H9 (cell line): Measurements from ENCODE around the gene CPAMD8. TPM values are rescaled to one million over a fixed set of nuclear protein-coding genes. Genes with fewer than 3 reads are reported as not detected.

ENCODE experiments used
- DNase-seq: peaks from one replicate; pipeline ENCODE4 v3.0.0-alpha.2; 2017
- H2AFZ ChIP-seq: one replicate; pipeline ENCODE4 v1.6.1; 2013; ENCODE audit warnings: mild to moderate bottlenecking, low read length, control low read depth, moderate library complexity
- H2AK5ac ChIP-seq: 2 replicates; pipeline ENCODE4 v1.6.1; 2013; ENCODE audit warnings: low read length, control low read depth, mixed read lengths; ENCODE audit not compliant: insufficient read length
- H2BK120ac ChIP-seq: one replicate; pipeline ENCODE4 v1.6.1; 2013; ENCODE audit warnings: low read depth, mild to moderate bottlenecking, low read length, control low read depth, inconsistent platforms; ENCODE audit not compliant: poor library complexity, severe bottlenecking
- H2BK12ac ChIP-seq: 2 replicates; pipeline ENCODE4 v1.6.1; 2013; ENCODE audit warnings: low read length, control low read depth, mixed read lengths, low read depth; ENCODE audit not compliant: insufficient read length
- H2BK15ac ChIP-seq: 2 replicates; pipeline ENCODE4 v1.6.1; 2013; ENCODE audit warnings: low read depth, low read length, control low read depth
- H2BK20ac ChIP-seq: one replicate; pipeline ENCODE4 v1.6.1; 2013; ENCODE audit warnings: low read depth, mild to moderate bottlenecking, low read length, control low read depth, inconsistent platforms; ENCODE audit not compliant: poor library complexity, severe bottlenecking
- H2BK5ac ChIP-seq: 2 replicates; pipeline ENCODE4 v1.6.1; 2013; ENCODE audit warnings: low read length, control low read depth, mixed read lengths; ENCODE audit not compliant: insufficient read length
- H3K14ac ChIP-seq: 2 replicates; pipeline ENCODE4 v1.6.1; 2013; ENCODE audit warnings: low read length, control low read depth; ENCODE audit not compliant: insufficient read depth
- H3K18ac ChIP-seq: 2 replicates; pipeline ENCODE4 v1.6.1; 2013; ENCODE audit warnings: low read depth, mild to moderate bottlenecking, mixed read lengths, low read length, control low read depth; ENCODE audit not compliant: insufficient read length
- H3K23ac ChIP-seq: 2 replicates; pipeline ENCODE4 v1.6.1; 2013; ENCODE audit warnings: low read length, control low read depth, mixed read lengths, low read depth; ENCODE audit not compliant: insufficient read length
- H3K23me2 ChIP-seq: 2 replicates; pipeline ENCODE4 v1.6.1; 2013; ENCODE audit warnings: low read depth, mild to moderate bottlenecking, mixed read lengths, low read length, control low read depth; ENCODE audit not compliant: insufficient read length, poor library complexity, severe bottlenecking
- H3K27ac ChIP-seq: 2 replicates; pipeline ENCODE4 v1.5.1; 2013; ENCODE audit warnings: low read length, control low read depth, mixed read lengths, low read depth; ENCODE audit not compliant: insufficient read length
- H3K27me3 ChIP-seq: 2 replicates; pipeline ENCODE4 v1.6.1; 2013; ENCODE audit warnings: low read length, control low read depth, inconsistent platforms; ENCODE audit not compliant: insufficient read depth
- H3K4ac ChIP-seq: 2 replicates; pipeline ENCODE4 v1.6.1; 2013; ENCODE audit warnings: low read depth, mild to moderate bottlenecking, control low read depth, inconsistent platforms, low read length, moderate library complexity
- H3K4me1 ChIP-seq: 2 replicates; pipeline ENCODE4 v1.6.1; 2013; ENCODE audit warnings: low read length, control low read depth, inconsistent platforms; ENCODE audit not compliant: insufficient read depth
- H3K4me2 ChIP-seq: 2 replicates; pipeline ENCODE4 v1.6.1; 2013; ENCODE audit warnings: low read length, control low read depth, mixed read lengths; ENCODE audit not compliant: insufficient read length, insufficient read depth
- H3K56ac ChIP-seq: 2 replicates; pipeline ENCODE4 v1.6.1; 2013; ENCODE audit warnings: low read depth, mild to moderate bottlenecking, mixed read lengths, low read length, control low read depth; ENCODE audit not compliant: insufficient read length
- H3K79me1 ChIP-seq: 2 replicates; pipeline ENCODE4 v1.6.1; 2013; ENCODE audit warnings: low read depth, mild to moderate bottlenecking, moderate library complexity, low read length, control low read depth, inconsistent platforms; ENCODE audit not compliant: insufficient read depth, poor library complexity, severe bottlenecking
- H3K79me2 ChIP-seq: 2 replicates; pipeline ENCODE4 v1.6.1; 2013; ENCODE audit warnings: low read length, control low read depth, inconsistent platforms; ENCODE audit not compliant: insufficient read depth
- H3K9ac ChIP-seq: 2 replicates; pipeline ENCODE4 v1.6.1; 2013; ENCODE audit warnings: low read length, control low read depth, mixed read lengths; ENCODE audit not compliant: insufficient read length; ENCODE audit errors: extremely low read depth
- H3K9me3 ChIP-seq: one replicate; pipeline ENCODE4 v1.6.1; 2013; ENCODE audit warnings: low read depth, low read length, inconsistent platforms; ENCODE audit not compliant: control insufficient read depth
- H3T11ph ChIP-seq: one replicate; pipeline ENCODE4 v1.6.1; 2013; ENCODE audit warnings: mild to moderate bottlenecking, low read length, control low read depth, inconsistent platforms
- H4K20me1 ChIP-seq: one replicate; pipeline ENCODE4 v1.6.1; 2013; ENCODE audit not compliant: control insufficient read depth, insufficient read length, insufficient read depth
- H4K5ac ChIP-seq: 2 replicates; pipeline ENCODE4 v1.6.1; 2013; ENCODE audit warnings: low read depth, mild to moderate bottlenecking, mixed read lengths, low read length, control low read depth; ENCODE audit not compliant: insufficient read length
- H4K8ac ChIP-seq: replicated peaks from 2 replicates; pipeline ENCODE4 v1.6.1; 2013; ENCODE audit warnings: low read length, control low read depth, mixed read lengths, low read depth; ENCODE audit not compliant: insufficient read length
- H4K91ac ChIP-seq: 2 replicates; pipeline ENCODE4 v1.6.1; 2013; ENCODE audit warnings: low read depth, mild to moderate bottlenecking, moderate library complexity, mixed read lengths, low read length, control low read depth; ENCODE audit not compliant: insufficient read length
- H3K27ac Mint-ChIP-seq, 3 experiments: 2 replicates in 2 of 3; 3 replicates in 1 of 3; pipeline ENCODE4 v1.8.0; 2020 to 2021; ENCODE audit warnings: mixed read lengths in 3 of 3, mild to moderate bottlenecking in 1 of 3, moderate library complexity in 1 of 3
- H3K27me3 Mint-ChIP-seq: 2 replicates; pipeline ENCODE4 v1.8.0; 2021; ENCODE audit warnings: low read depth, mild to moderate bottlenecking, moderate library complexity, mixed read lengths
- H3K36me3 Mint-ChIP-seq, 3 experiments: 2 replicates in 2 of 3; 3 replicates in 1 of 3; pipeline ENCODE4 v1.8.0; 2020 to 2021; ENCODE audit warnings: low read depth in 3 of 3, mixed read lengths in 3 of 3; ENCODE audit not compliant: insufficient read depth in 1 of 3
- H3K4me1 Mint-ChIP-seq, 2 experiments: 2 replicates each; pipeline ENCODE4 v1.8.0; 2020; ENCODE audit warnings: mixed read lengths in 2 of 2
- H3K4me3 Mint-ChIP-seq, 2 experiments: 2 replicates in 1 of 2; 3 replicates in 1 of 2; pipeline ENCODE4 v1.8.0; 2020 to 2021; ENCODE audit warnings: mild to moderate bottlenecking in 2 of 2, mixed read lengths in 2 of 2, moderate library complexity in 1 of 2
- H3K9me3 Mint-ChIP-seq, 2 experiments: 2 replicates in 1 of 2; 3 replicates in 1 of 2; pipeline ENCODE4 v1.8.0; 2020; ENCODE audit warnings: mild to moderate bottlenecking in 2 of 2, mixed read lengths in 2 of 2, moderate library complexity in 1 of 2
- WGBS: extraction: QIAGEN DNeasy Blood & Tissue Kit; methylation state at CpG from one replicate; pipeline ENCODE4 v1.1.7; 2013; ENCODE audit warnings: missing lambda C conversion rate, low lambda C conversion rate, mixed read lengths; ENCODE audit not compliant: insufficient read length; ENCODE audit errors: extremely low coverage; 5-methylcytosine and 5-hydroxymethylcytosine counted together
- total RNA-seq: library from RNA; stranded (reverse); gene quantifications from 2 replicates; pipeline ENCODE4 v1.2.1, GENCODE V29; 2021
- TF ChIP-seq, protein P1 (sequence below): fragments of 200-600 bp; sonication (generic); conservative IDR thresholded peaks from 3 replicates; pipeline ENCODE4 v1.8.0; 2021; ENCODE audit warnings: antibody characterized with exemption, mild to moderate bottlenecking

CPAMD8 gene
- total RNA-seq, 1 experiment from 2014 or later, result 12.0 TPM

GRCh38 chr19:16930753-16931152, 95.9 kb downstream of the CPAMD8 start:
- no peak overlapping the region for H2BK20ac ChIP-seq
- H3K79me1 ChIP-seq, result no peaks in the 10 kb centered on the region
- H3K14ac ChIP-seq, result no peak overlapping the region
- H4K91ac ChIP-seq, result no peak overlapping the region
- H2AFZ ChIP-seq, result no peak overlapping the region
- H3K23me2 ChIP-seq, result no peaks in the 10 kb centered on the region
- no peak overlapping the region for H2BK15ac ChIP-seq
- H2BK12ac ChIP-seq, result no peak overlapping the region
- H4K8ac ChIP-seq, result no peak overlapping the region
- no CpG with 5 or more reads among the region's 5 CpGs for WGBS
- no peak overlapping the region for H3K9ac ChIP-seq
- H3K27me3 Mint-ChIP-seq, result peaks cover 10% of the 10 kb centered on the region
- H2BK5ac ChIP-seq, result no peak overlapping the region
- H3K27ac Mint-ChIP-seq, result no peak overlapping the region
- H4K20me1 ChIP-seq, result no peaks in the 10 kb centered on the region
- H3K9me3 ChIP-seq, result no peaks in the 10 kb centered on the region
- H3K4me1 Mint-ChIP-seq, result no peaks in the 10 kb centered on the region
- no peak overlapping the region for H3T11ph ChIP-seq
- no peak overlapping the region for H2AK5ac ChIP-seq
- H3K4me1 ChIP-seq, result no peaks in the 10 kb centered on the region
- peaks cover 22 to 25% of the 10 kb centered on the region in 2 experiments for H3K9me3 Mint-ChIP-seq
- no peaks in the 10 kb centered on the region for H3K79me2 ChIP-seq
- no peak overlapping the region for H3K4ac ChIP-seq
- no peak overlapping the region for H3K4me2 ChIP-seq
- no peak overlapping the region for H3K27ac ChIP-seq
- no peak for DNase-seq
- H3K4me3 Mint-ChIP-seq, result no peak overlapping the region
- H2BK120ac ChIP-seq, result no peak overlapping the region
- no peak overlapping the region for H3K23ac ChIP-seq
- no peak overlapping the region for H3K18ac ChIP-seq
- H3K27me3 ChIP-seq, result no peaks in the 10 kb centered on the region
- H3K36me3 Mint-ChIP-seq, result peaks cover 8 to 22% (median 10%) of the 10 kb centered on the region in 3 experiments; a peak in 6 of 7 replicates
- TF ChIP-seq, protein P1, sequence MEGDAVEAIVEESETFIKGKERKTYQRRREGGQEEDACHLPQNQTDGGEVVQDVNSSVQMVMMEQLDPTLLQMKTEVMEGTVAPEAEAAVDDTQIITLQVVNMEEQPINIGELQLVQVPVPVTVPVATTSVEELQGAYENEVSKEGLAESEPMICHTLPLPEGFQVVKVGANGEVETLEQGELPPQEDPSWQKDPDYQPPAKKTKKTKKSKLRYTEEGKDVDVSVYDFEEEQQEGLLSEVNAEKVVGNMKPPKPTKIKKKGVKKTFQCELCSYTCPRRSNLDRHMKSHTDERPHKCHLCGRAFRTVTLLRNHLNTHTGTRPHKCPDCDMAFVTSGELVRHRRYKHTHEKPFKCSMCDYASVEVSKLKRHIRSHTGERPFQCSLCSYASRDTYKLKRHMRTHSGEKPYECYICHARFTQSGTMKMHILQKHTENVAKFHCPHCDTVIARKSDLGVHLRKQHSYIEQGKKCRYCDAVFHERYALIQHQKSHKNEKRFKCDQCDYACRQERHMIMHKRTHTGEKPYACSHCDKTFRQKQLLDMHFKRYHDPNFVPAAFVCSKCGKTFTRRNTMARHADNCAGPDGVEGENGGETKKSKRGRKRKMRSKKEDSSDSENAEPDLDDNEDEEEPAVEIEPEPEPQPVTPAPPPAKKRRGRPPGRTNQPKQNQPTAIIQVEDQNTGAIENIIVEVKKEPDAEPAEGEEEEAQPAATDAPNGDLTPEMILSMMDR, result no peak
- no peak overlapping the region for H3K56ac ChIP-seq
- H4K5ac ChIP-seq, result no peak overlapping the region
